ENCODE data around the gene B4GALNT3.
A peak's percentile ranks its signal among the peaks of the same experiment; 100 is the strongest.

The B4GALNT3 gene

DNA sequence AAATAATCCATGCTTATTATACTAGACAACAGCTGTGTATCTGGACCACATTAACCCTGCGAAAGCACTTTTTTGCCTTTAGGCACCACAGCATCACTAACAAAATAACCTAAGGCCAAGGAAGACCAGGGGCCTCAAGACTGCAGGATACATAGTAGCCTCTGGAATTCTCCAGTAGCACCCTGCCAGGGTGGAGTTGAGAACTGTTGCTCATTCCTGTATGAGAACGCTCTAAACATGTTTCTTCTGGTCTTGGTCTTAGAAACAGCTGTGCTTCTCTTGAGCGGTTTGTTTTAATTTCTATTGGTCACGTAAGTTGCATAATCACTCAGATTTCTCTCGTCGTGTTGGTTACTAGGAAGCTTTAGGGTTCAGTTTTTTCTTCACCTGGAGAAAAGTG is 7.9 kb downstream of the B4GALNT3 start:
- DNase-seq (ENCODE audit: low read depth) = no peak

DNA sequence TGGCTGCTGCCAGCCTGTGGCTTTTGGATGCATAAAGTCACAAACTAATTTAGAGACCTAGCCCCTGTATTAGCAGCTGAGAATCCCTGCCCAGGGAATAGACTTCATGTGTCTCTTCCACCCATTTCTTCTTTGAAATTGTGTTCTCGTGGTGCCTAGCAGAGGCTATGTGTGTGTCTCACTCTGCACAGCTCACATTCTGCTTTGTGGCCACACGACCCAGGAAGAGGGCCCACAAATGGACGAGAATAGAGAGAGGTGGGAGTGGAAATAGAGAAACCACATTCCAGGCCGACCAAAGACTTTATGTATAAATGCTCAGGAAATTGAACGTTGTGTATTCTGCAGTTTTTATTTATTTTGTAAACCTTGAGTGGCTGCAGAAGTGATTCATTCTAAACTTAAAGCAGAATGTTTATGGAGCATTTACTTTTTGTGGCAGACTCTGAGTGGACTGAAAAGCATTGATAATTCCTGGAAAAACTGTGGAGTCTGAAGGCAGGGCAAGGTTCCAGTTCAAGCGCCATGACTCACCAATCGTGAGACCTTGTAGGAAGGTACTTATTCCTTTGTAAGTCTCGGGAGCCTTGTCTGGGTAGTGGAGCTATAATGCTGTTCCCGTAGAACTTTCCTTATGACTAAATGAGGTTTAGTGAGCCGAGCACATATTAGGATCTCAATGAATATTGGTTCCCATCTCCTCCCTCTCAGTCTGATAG is 9.1 kb downstream of the B4GALNT3 start:
- no peak for DNase-seq (ENCODE audit: low read depth)

DNA sequence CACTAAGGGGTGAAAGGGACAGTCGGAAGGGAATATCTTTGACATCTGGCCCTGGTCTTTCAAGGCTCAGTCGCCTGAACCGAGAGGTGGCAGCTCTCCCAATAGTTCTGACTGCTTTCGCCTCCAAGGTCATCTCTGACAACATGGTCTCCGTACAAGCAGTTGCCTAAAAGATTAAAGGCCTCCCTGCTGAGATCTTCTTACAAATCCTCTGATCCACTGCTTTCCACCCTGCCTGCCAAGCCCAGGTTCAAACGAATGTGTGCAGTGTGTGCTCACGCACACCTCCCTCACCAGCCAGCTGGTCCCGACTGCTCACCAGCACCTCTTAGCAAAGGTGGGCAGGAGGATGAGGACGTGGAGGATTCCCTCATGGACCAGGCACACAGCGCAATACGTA is 10.4 kb downstream of the B4GALNT3 start:
- no peak for DNase-seq (ENCODE audit: low read depth)

DNA sequence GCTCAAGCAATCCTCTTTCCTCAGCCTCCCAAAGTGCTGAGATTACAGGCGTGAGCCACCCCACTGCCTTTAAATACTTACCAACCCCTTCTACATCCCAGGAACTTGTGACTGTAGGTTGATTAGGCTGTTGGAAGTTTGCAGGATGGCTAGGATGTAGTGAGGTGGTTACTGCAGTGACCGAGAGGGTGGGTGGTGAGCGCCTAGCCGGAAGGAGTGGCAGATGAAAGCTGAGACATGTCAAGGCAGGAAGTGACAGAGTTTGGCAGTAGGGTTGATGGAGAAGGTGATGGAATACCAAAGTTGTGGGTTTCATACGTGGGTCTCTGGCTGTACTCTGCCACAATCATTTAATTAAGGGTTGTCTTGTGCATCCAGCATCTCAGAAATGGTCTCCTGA is 13.5 kb downstream of the B4GALNT3 start:
- DNase-seq (ENCODE audit: low read depth) = no peak

DNA sequence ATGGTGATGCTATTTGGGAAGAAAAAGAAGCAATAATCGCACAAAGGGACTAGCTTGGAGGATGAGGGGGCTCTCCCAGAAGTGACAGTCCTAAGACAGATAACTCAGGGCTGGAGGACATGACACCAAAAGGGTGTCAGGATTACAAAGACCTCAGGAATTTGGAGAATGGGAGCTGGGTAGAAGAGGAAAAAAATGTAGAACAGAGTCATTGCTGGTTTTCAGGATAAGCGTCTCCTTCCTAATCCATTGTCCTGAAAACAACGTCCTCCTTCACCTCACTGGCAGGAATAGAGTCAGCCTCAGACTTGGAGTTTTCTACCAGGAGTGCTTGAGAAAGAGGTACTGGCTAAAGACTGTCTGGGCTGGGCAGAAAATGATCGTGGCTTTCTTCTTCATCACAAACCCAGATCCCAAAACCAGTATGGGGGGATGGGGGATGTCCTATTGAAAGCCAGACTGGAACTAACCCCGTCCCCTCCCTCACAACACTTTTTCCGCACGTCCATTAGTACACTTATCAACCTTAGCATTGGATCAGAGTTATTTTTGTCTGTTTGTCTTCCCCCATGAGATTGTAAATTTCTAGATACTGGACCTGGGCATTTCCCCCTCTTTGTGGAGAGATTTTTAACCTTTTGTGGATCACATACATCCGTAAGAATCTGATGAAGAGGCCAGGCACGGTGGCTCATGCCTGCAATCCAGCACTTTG is 14.3 kb downstream of the B4GALNT3 start:
- DNase-seq (ENCODE audit: low read depth) = peak; percentile 37

DNA sequence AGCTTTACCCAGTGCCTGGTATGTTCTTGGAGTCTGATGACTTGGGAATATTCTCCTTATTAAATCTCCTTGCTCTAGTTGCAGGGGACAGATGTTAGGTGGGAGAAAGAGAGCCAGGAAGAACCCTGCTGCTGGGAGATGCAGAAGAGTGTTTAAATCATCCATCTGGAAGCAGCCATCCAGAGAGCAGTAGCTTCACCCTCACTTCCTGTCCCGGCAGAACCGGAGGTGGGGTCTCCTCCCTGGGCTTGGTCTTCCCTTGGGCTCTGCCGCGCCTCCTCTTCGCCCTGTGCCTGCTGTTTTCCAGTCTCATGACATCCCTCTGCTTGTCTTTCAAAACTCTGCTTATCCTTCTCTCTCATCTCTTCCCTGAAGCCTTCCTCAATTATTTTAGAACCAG is 15.5 kb downstream of the B4GALNT3 start:
- no peak for DNase-seq (ENCODE audit: low read depth)

DNA sequence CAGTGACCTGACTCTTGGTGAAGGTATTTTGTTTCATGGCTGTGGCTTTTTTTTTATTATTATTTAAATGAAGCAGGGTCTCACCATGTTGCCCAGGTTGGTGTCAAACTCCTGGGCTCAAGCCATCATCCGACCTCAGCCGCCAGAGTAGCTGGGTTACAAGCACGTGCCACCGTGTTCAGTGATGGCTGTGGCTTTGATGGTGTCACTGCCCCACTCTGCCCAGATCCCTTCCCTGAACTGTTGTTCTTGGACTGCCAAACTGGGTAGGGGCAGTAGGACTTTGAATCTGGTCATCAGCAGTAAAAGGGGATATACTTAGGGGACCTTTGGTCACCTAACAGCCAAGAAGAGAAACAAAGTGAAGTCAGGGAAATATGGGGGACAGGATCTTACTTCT is 19.4 kb downstream of the B4GALNT3 start:
- no peak for DNase-seq (ENCODE audit: low read depth)

DNA sequence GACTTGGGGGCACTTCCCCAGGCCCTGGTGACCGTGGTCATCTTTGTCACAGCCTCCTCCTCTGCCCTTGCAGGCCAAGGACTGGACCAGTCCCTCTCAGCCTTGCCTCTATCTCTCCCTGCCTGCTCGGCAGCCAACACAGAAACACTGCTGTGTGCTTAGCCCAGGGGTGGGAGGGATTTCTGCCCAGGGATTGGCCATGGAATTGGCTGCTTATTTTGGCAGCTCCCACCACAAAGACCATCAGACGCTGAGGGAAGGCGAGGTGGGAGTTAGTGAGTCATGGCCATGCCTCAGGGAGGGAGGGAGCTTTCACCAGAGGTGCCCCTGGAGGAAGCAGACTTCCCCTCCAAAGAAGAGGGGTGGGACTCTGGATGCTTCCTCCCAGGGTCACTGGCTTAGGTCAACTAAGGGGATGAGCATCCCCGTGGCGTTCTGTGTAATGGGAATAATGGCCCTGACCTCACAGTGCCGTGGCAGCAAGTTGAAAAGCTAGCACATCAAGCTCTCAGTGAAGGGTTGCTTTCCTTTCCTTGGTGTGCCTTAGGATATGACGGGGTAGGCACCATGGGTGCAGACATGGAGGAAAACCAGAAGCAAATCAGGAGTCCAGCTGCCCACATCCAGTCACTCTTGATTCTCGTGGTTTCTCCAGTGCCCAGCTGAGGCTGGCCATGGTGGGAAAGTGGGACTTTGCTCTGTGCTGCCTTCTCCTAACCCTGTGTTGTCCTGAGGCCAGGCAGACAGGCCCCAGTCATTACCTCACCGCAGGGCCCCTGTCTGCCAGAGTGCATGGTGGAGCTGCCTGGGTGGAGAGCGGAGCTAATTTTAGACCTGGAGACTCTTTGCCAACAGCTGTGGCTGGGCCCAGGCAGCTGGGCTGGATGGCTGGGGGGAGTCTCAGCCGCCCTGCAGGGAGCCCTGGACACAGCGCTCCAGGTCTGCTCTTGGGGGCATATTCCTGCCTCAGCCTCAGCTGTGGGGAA is 21.4 kb downstream of the B4GALNT3 start:
- peak; percentile 17 for DNase-seq (ENCODE audit: low read depth)

DNA sequence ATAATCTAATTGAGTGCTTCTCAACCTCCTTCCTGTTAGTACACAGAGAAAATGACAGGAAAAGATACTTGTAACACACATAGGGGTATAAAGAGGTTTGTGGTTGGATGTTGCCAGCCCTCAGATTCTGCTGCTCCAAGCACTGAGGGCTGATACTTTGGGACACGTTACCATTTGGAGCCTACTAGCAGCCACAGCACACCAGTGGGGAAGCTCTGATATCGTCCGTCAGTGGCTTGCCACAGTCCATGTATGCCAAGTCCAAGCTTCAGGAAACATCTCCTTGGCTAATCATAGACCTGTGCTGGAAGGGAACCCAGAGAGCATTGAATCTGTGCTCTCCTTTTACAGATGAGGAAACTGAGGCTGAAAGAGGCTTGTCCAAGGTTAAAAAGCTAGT is 22.3 kb downstream of the B4GALNT3 start:
- no peak for DNase-seq (ENCODE audit: low read depth)

DNA sequence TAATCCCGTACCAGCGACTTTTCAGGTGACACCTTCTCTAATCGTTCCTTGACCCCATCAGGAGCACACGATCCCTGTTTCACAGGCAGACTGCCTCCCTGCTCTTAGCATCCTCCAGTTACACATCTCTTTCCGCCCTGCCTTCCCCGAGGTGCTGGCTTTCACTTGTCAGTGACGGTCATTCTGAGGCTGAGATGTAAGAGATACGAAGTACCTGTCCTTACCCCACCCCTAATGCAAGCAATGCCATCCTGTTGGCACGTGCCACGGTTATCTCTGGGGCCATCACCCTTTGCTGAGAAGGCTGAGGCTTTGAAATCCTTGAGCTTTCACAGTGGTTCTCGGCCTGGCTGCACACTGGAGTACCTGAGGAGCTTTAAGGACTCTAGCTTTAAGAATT is 24.4 kb downstream of the B4GALNT3 start:
- no peak for DNase-seq (ENCODE audit: low read depth)

DNA sequence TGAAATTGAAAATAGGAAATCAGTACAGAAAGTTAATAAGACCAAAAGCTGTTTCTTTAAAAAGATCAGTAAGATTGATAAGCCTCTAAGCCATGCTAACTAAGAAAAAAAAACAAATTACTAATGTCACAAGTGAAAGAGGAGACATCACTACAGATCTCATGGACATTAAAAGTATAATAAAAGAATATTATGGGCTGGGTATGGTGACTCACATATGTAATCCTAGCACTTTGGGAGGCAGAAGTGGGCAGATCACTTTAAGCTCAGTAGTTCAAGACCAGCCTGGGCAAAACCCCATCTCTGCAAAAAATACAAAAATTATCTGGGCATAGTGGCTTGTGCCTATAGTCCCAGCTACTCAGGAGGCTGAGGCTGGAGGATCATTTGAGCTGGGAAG is 30.5 kb downstream of the B4GALNT3 start:
- no peak for DNase-seq (ENCODE audit: low read depth)

DNA sequence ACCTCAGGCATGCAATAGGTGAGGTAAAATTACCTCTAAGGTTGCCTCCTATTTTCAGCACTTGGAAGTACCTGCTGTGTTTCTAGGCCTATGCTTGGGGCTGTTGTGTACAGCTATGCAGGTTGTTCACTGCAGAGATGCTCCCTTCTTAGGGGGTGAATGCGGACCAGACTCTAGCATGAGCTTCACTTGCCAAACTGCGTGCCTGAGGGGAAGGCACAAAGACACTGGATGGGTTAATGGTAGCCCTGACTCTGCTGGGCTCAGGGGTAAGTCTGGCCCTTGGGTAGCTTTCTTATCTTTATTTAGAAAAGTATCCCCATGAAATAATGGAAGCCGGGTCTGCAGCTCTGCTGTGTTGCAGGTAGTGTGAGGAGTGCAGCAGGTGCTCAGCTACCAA is 35.7 kb downstream of the B4GALNT3 start:
- DNase-seq (ENCODE audit: low read depth) = no peak

DNA sequence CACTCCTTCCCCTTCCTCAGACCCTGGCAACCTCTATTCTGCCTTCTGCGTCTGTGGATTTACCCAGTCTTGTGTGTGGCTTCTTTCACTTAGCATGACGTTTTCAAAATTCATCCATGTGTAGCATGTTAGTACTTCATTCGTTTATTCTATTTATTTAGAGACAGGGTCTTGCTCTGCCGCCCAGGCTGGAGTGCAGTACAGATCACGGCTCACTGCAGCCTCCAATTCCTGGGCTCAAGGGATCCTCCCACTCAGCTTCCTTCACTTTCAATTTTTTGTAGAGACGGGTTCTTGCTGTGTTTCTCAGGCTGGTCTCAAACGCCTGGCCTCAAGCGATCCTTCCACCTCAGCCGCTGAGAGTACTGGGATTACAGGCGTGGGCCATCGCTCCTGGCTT is 37.0 kb downstream of the B4GALNT3 start:
- no peak for DNase-seq (ENCODE audit: low read depth)

DNA sequence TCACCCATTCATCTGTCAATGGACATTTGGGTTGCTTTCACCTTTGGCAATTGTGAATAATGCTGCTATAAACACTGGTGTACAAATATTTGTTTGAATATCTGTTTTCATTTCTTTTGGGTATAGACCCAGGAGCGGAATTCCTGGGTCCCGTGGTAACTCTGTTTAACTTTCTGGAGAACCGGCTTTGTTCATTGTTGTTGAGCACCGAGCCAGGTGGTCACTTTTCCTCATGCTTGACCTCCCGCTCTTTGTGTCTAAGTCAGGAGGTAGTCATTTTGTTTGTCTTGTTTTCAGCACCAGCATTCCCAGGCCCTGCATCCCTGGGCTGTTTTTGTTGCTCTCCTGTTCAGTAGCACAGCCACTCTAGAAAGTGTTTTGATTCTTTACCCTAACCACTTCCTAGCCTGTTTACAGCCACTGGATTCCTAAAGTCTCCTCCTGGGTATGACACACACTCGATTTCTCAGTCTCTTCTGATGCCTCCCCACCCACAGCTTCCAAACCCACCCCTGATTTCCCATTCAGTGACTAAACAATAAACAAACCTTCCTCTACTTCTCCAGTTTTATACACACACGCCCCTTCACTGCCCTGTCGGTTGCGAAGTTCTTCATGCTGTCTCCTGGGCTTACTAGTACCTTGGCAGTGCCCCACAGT is 37.9 kb downstream of the B4GALNT3 start:
- no peak for DNase-seq (ENCODE audit: low read depth)

DNA sequence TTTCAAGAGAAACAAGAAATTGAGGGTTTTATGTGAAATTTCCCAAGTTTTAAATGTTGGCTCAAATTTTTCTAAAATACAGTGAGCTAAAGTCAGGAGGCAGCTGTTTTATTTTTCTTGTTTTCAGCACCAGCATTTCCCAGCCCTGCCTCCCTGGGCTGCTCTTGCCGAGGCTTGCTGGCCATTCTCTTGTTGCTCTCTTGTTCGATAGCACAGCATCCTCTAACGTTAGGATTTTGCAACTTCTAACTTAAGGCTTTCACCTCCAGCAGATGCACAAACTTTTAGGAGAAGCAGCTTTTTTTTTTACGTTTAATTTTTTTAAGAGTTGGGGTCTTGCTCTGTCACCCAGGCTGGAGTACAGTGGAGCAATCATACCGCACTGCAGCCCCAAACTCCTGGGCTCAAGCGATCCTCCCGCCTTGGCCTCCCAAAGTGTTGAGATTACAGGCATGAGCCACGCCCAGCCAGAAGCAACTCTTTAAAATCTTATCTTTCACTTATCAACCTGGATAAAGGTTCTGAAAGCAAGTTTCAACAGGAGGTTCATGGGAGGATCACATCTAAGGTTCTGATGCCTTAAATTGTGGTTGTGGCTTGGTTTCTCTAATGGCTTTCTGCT is 40.2 kb downstream of the B4GALNT3 start:
- DNase-seq (ENCODE audit: low read depth) = no peak

DNA sequence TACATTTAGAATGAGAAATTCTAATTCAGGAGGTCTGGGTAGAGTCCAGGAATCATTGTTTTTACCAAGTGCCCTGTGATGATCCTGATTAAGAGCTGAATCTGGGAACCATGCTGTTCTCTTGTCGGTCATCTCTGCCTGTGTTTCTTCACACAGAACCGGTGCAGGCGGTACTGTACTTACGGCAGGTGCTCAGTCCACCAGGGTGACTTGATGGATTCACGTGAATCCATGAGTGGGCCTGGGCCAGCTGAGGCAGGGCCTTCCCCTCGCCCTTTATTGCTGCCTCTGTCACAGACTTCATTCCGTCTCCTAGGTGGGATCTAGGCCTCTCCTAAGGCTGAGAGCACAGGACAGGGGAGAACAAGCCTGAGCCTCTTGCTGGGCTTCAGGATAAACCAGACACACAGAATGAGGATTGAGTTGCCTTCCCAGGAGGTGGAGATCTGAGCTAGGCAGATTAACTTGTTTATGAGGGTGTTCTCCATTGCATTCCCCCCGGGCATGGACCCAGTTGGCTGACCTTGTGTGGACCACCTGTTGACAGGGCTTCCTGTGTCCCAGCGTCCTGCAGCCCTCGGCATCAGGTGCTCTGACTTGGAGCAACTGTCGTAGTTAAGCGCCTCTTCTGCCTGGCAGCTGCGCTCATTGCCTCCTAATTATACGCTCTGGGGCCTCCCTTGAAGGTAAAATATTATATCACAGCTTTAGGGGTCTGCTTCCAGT is 42.1 kb downstream of the B4GALNT3 start:
- DNase-seq (ENCODE audit: low read depth) = no peak

DNA sequence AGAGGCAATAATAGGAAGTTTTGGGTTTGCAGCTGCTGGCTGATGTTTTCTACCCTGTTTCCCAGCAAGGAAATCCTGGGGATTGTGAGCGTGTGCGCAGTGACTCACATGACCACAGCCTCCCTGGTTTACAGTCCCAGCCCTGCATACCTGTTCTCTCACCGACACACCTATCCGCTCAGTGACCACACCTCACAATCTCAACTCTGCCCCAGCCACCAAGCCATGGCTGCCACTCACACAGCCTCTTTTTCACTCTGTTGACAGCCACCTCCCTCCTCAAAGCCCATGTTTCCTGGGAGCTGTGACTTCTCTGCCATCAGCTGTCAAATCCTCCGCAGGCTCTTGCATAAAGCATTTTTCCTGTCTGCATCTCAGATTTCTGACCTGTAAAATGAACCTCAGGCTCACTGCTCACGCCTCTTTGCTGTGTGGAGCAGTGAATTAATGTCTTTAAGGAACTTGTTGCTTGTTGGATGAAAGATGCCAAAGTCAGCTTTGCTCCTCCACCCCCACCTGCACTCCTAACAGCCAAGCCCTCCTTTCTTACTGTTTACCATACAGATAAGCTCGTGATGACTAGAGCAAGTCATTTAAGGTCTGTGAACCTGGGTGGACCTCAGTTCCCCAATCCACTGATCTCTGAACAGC is 43.5 kb downstream of the B4GALNT3 start:
- no peak for DNase-seq (ENCODE audit: low read depth)

DNA sequence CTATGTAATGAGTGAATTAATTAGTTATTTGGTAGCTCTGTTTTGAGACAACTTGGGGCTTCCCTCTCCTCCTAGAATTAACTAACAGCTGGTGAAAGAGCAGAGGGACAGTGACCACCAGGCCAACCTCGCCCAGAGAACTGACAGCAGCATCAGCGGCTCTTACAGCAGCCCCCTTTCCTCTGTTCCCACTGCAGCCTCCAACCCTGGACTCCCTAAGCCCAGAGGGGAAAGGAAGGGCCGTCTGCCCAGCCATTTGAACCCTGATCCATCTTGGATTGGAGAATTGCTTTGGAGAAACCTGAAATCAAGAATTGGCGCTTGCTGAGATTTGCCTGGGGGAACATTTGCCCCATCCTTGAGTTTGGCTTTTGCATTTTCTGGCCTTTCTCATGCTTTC is 45.5 kb downstream of the B4GALNT3 start:
- no peak for DNase-seq (ENCODE audit: low read depth)

DNA sequence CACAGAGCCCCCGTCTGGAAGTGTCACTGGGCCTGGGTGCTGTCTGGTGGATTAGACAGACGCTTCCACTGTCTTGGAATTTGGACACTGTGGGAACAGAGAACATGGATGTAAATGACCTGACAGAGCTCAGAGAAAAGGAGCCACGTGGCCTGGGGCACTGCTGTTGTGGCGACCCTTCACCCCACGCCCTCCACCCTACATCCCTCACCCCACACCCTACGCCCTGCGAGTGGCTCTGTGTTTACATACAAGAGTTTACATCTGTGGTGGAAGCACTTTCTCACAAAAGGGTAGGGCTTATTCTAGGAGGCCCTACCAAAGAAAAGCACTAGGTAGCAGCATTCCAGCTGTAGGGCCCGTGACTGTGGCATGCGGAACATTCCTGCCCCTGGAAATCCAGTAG is 47.7 kb downstream of the B4GALNT3 start:
- no peak for DNase-seq (ENCODE audit: low read depth)

DNA sequence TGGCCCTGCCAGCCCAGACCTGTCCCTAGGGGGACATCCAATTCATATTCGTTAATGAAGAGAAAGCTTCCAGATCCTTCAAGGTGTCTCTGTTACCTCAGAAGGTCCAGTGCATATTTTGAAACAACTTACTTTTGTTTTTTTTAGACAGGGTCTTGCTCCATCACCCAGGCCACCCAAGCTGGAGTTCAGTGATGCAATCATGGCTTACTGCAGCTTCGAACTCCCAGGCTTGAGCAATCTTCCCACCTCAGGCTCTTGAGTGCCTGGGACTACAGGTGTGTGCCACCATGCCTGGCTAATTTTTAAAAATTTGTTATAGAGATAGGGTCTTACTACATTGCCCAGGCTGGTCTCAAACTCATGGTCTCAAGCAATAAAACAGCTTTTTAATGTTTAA is 48.4 kb downstream of the B4GALNT3 start:
- DNase-seq (ENCODE audit: low read depth) = no peak

DNA sequence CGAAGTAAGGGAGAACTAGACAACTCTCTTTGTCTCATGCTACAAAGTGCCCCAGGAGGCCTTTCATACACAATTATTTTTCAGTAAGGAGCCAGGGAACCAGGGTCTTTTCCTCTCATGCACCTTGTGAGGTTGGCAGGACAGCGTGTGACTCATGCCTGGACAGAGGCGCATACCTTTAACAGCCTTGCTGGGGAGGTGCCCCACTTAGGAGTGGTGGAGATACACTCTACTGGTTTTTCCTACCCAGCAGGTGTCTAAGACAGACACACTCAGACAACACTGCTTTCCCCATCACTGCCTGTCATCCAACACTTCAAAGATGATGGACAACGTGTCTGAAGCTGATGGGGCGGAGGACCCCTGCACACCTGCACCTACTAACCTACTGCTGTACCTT is 49.1 kb downstream of the B4GALNT3 start:
- no peak for DNase-seq (ENCODE audit: low read depth)

All from EH (cell line).